Measurements from ENCODE around the gene CENPB. TPM values are rescaled to one million over a fixed set of nuclear protein-coding genes. Genes with fewer than 3 reads are reported as not detected.

Gene CENPB
- total and polyA plus RNA-seq, 10 of the 15 experiments (the other 5 are each of a cell fraction or from before 2014, with no cell fraction given) = 0.16 to 71.2 (median 14.0) TPM

DNA sequence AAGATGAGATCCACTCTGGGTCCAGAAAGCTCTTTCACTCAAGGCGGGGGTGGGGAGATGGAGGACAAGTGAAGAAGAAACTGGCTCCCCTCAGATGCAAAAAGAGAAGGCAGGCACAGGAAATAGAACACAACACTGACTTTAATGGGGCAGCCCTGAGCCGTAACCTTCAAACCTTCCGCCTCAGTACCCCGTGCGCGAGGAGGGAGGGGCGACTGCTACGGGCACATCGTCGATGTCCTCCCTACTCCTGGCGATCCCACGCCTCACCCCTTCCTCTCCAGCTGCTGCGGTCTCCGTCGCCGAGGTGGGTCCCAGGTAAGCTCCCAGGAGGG lies 9.2 kb downstream of the CENPB start (continued):
- no peak for TF ChIP-seq E4F1 (IDR thresholded peaks at IDR 0.05; ENCODE audit: borderline replicate concordance, partially characterized antibody)
- TF ChIP-seq, protein P1, sequence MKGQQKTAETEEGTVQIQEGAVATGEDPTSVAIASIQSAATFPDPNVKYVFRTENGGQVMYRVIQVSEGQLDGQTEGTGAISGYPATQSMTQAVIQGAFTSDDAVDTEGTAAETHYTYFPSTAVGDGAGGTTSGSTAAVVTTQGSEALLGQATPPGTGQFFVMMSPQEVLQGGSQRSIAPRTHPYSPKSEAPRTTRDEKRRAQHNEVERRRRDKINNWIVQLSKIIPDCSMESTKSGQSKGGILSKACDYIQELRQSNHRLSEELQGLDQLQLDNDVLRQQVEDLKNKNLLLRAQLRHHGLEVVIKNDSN (IDR thresholded peaks at IDR 0.05; ENCODE audit: borderline replicate concordance, extremely low read length, insufficient read depth, low read depth, low read length) = no peak

DNA sequence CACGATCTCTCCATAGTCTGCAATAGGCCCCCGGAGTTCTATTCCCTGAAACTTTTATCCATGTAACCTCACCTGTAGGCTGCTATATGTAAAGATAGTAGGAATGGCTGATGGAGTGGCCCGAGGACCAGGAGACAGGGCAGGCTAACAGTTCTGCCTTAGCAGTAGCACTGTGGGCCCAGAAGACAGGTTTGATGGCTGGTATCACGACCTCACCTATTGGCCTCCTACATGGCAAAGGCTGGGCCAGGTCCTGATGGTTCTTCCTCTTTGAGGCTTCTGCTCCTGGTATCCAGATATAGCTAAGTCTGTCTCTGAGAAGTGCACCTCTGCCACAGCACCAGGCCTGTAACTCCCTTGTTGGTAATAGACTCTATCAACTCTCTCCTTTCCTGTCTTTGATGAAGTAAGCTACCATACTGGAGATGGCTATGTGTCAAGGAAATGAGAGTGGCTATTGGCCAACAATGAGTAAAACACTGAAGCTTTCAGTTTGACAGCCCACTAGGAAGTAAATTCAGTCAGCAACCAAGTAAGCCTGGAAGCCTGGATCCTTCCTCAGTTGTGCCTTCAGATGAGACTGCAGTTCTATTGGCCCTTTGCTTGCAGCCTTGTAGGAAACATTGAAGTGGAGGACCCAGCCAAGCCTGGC lies 11.0 kb downstream of the CENPB start:
- Histone ChIP-seq H3K27ac (ENCODE audit: control insufficient read depth, insufficient read depth) (no peak overlapping the region), H3K4me2 (ENCODE audit: control insufficient read depth, insufficient read depth) (no peak overlapping the region), H2AFZ (ENCODE audit: control insufficient read depth, low read depth, low read length) (no peak overlapping the region), H3K4me1 (ENCODE audit: control insufficient read depth, insufficient read depth, low read length) (peaks cover 12% of the 10 kb centered on the region), H4K20me1 (ENCODE audit: control insufficient read depth, insufficient read depth) (no peaks in the 10 kb centered on the region), H3K27me3 (replicated peaks in 1 of 2; ENCODE audit: control insufficient read depth in 2 of 2, insufficient read depth in 2 of 2, low read length in 1 of 2) (peaks cover 12 to 16% of the 10 kb centered on the region in 2 experiments), H3K36me3 (ENCODE audit: control insufficient read depth in 2 of 2, insufficient read depth in 2 of 2, low read length in 1 of 2) (no peaks in the 10 kb centered on the region), H3K9ac (ENCODE audit: control insufficient read depth, insufficient read depth, low read length) (no peak overlapping the region), H3K79me2 (ENCODE audit: control insufficient read depth, insufficient read depth, low read length) (no peaks in the 10 kb centered on the region), H3K4me3 (no peak overlapping the region), H3K9me3 (replicated peaks; ENCODE audit: control insufficient read depth, insufficient read depth, low read length) (no peaks in the 10 kb centered on the region; the same call in 2 of the 3 replicates)
- no peak for ATAC-seq
- no TSS peak for BruUV-seq (replicated peaks)
- TF ChIP-seq YY1 (IDR thresholded peaks at IDR 0.05; ENCODE audit: low read depth, low read length) (no peak), PAX5 (IDR thresholded peaks at IDR 0.05; ENCODE audit: borderline replicate concordance, low read depth, low read length) (no peak), BRCA1 (IDR thresholded peaks at IDR 0.05; ENCODE audit: low read depth, low read length) (no peak)
- RAD21 ChIA-PET (ENCODE audit: unreplicated experiment) = no interaction called here
- WGBS (ENCODE audit: insufficient coverage, insufficient replicate concordance, low lambda C conversion rate, missing lambda C conversion rate) = 50% methylated on average over 4 of the region's 4 CpGs
- intact Hi-C loops (cut with micrococcal nuclease; ENCODE audit: unreplicated experiment) (no loop called here), in situ Hi-C loops (cut with MboI) (no loop called here)
- CTCF ChIA-PET = no interaction called here
- no peak for DNase-seq (ENCODE audit: low read depth, low spot score)
- SMC1A ChIA-PET (ENCODE audit: uncharacterized antibody, unreplicated experiment) = interaction anchor here (0.6 kb wide), 1 partner anchor 186 kb away, joined by 3 read pairs; no protein-coding TSS in a partner anchor
- FAIRE-seq = no peak
- POLR2A ChIA-PET = no interaction called here
